H1 (cell line): ENCODE data around the gene CKB. TPM values are rescaled to one million over a fixed set of nuclear protein-coding genes. Genes with fewer than 3 reads are reported as not detected.
A peak's percentile ranks its signal among the peaks of the same experiment; 100 is the strongest.

ENCODE experiments used
- ATF2 ChIP-seq: IDR thresholded peaks from 2 replicates; pipeline ENCODE4 v1.6.1; 2012; ENCODE audit warnings: low read length, inconsistent platforms
- ATF3 ChIP-seq: IDR thresholded peaks from 2 replicates; pipeline ENCODE4 v1.6.1; 2011; ENCODE audit warnings: low read depth, mild to moderate bottlenecking, low read length; ENCODE audit not compliant: insufficient read depth
- BRCA1 ChIP-seq: IDR thresholded peaks from 2 replicates; pipeline ENCODE4 v1.6.1; 2012; ENCODE audit warnings: low read depth, low read length, improper control_type of control experiment
- CEBPB ChIP-seq: IDR thresholded peaks from 2 replicates; pipeline ENCODE4 v1.6.1; 2012; ENCODE audit warnings: low read depth, low read length
- CHD1 ChIP-seq: IDR thresholded peaks from 2 replicates; pipeline ENCODE4 v1.6.1; 2012; ENCODE audit warnings: low read depth, low read length, improper control_type of control experiment
- CTCF ChIP-seq, 3 experiments: IDR thresholded peaks; 1 replicate in 2 of 3; 2 replicates in 1 of 3; pipeline versions ENCODE4 v1.5.1 to v1.6.1; 2011; ENCODE audit warnings: low read length in 3 of 3, mild to moderate bottlenecking in 3 of 3, inconsistent platforms in 2 of 3, low read depth in 1 of 3, moderate library complexity in 1 of 3; ENCODE audit not compliant: insufficient read depth in 1 of 3; ENCODE audit errors: control extremely low read depth in 1 of 3
- E2F6 ChIP-seq: IDR thresholded peaks from 2 replicates; pipeline ENCODE4 v1.6.1; 2012; ENCODE audit warnings: inconsistent platforms
- HDAC6 ChIP-seq: IDR thresholded peaks from one replicate; pipeline ENCODE4 v1.7.1; 2012; ENCODE audit warnings: low read depth, mild to moderate bottlenecking, inconsistent platforms, low read length, moderate library complexity
- MAX ChIP-seq: IDR thresholded peaks from 2 replicates; pipeline ENCODE4 v1.6.1; 2012; ENCODE audit warnings: inconsistent platforms
- NRF1 ChIP-seq: IDR thresholded peaks from 2 replicates; pipeline ENCODE4 v1.6.1; 2011; ENCODE audit warnings: mild to moderate bottlenecking, low read depth, low read length, improper control_type of control experiment
- POU5F1 ChIP-seq: IDR thresholded peaks from 2 replicates; pipeline ENCODE4 v1.6.1; 2011; ENCODE audit warnings: low read depth, mild to moderate bottlenecking, low read length, moderate library complexity
- RXRA ChIP-seq: IDR thresholded peaks from 2 replicates; pipeline ENCODE4 v1.6.1; 2011; ENCODE audit warnings: low read depth, mild to moderate bottlenecking, low read length, moderate library complexity; ENCODE audit not compliant: insufficient read depth
- SIN3A ChIP-seq, 2 experiments: IDR thresholded peaks in 1 of 2; conservative IDR thresholded peaks in 1 of 2; 2 replicates each; pipeline ENCODE4 v1.6.1; 2011 to 2012; ENCODE audit warnings: low read length in 2 of 2, improper control_type of control experiment in 1 of 2, low read depth in 1 of 2, mild to moderate bottlenecking in 1 of 2
- SP2 ChIP-seq: IDR thresholded peaks from 2 replicates; pipeline ENCODE4 v1.6.1; 2012; ENCODE audit warnings: mild to moderate bottlenecking, low read length, inconsistent platforms
- SP4 ChIP-seq: IDR thresholded peaks from 2 replicates; pipeline ENCODE4 v1.6.1; 2012; ENCODE audit warnings: low read length, inconsistent platforms
- TAF1 ChIP-seq: IDR thresholded peaks from 2 replicates; pipeline ENCODE4 v1.6.1; 2011; ENCODE audit warnings: mild to moderate bottlenecking, low read depth, low read length
- TAF7 ChIP-seq: optimal IDR thresholded peaks from 2 replicates; pipeline ENCODE3; 2011; ENCODE audit warnings: low read depth, mild to moderate bottlenecking, inconsistent platforms, low read length, moderate library complexity, borderline replicate concordance
- TCF12 ChIP-seq: IDR thresholded peaks from 2 replicates; pipeline ENCODE4 v1.6.1; 2011; ENCODE audit warnings: low read depth, mild to moderate bottlenecking, low read length
- TEAD4 ChIP-seq: IDR thresholded peaks from 2 replicates; pipeline ENCODE4 v1.6.1; 2012; ENCODE audit warnings: low read depth, low read length, inconsistent platforms, mixed read lengths
- polyA plus RNA-seq, 7 experiments: library from polyadenylated mRNA; depleted of rRNA in 3 of 7; stranded (reverse) in 5 of 7; unstranded in 2 of 7; fragments of >200 nt in 5 of 7; fragments of 200-250 nt in 2 of 7; gene quantifications; 1 replicate in 5 of 7; 2 replicates in 1 of 7; 4 replicates in 1 of 7; pipeline versions ENCODE4 v1.2.1 to v1.2.3, GENCODE V29; 2011 to 2013; ENCODE audit warnings: missing spikeins in 2 of 7, mixed read lengths in 2 of 7
- total RNA-seq: library from RNA; stranded (reverse); fragmentation: NEBNext Ultra II Directional; extraction: Animal tissue kit (Norgen Biotek cat#: 25700); gene quantifications from 2 replicates; pipeline ENCODE4 v1.2.1, GENCODE V29; 2021

CKB gene
- total and polyA plus RNA-seq, 2 of the 8 experiments (the other 6 are each of a cell fraction or from before 2014, with no cell fraction given), result 538 to 950 TPM

GRCh38 chr14:103546652-103547454, 24.2 kb upstream of the CKB start (continued):
- no peak for TF ChIP-seq ATF3
- TF ChIP-seq CTCF (IDR thresholded peaks at IDR 0.05; ENCODE audit: control extremely low read depth in 1 of 3, insufficient read depth in 1 of 3, low read depth in 1 of 3, low read length in 3 of 3), result peak in 2 of 3 experiments; percentile 98; a peak in 3 of 4 replicates
- no peak for TF ChIP-seq RXRA
- TF ChIP-seq CEBPB, result no peak
- TF ChIP-seq HDAC6, result no peak
- no peak for TF ChIP-seq BRCA1
- peak; percentile 91 for TF ChIP-seq TCF12
- TF ChIP-seq ATF2, result no peak
- TF ChIP-seq SIN3A (conservative IDR thresholded peaks at IDR 0.05 in 1 of 2, IDR thresholded peaks at IDR 0.05 in 1 of 2; ENCODE audit: low read depth in 1 of 2, low read length in 2 of 2), result peak in 1 of 2 experiments; percentile 77; a peak in 2 of 4 replicates
- no peak for TF ChIP-seq TEAD4
- TF ChIP-seq MAX, result peak; percentile 94
- no peak for TF ChIP-seq POU5F1
- TF ChIP-seq E2F6, result peak; percentile 62
- no peak for TF ChIP-seq NRF1
- no peak for TF ChIP-seq SP2
- no peak for TF ChIP-seq SP4
- no peak for TF ChIP-seq TAF7
- no peak for TF ChIP-seq CHD1
- no peak for TF ChIP-seq TAF1
